ENCODE measurements around the gene DDO. TPM values are rescaled to one million over a fixed set of nuclear protein-coding genes. Genes with fewer than 3 reads are reported as not detected.

The DDO gene
- total RNA-seq, 1 experiment from 2014 or later = 0.39 TPM

GRCh38 chr6:110357298-110357663 is 58.1 kb downstream of the DDO start:
- POLR2A ChIA-PET = interaction anchor here (0.6 kb wide), 1 partner anchor 589 kb away, joined by 3 read pairs; no protein-coding TSS in a partner anchor
- ATAC-seq = no peak; the same call in 1 of the 2 replicates
- H3K9me3 ChIP-seq (ENCODE audit: control insufficient read depth, insufficient read depth, low read depth, low read length) = no peaks in the 10 kb centered on the region
- CTCF ChIA-PET = no interaction called here
- no peaks in the 10 kb centered on the region for H3K36me3 ChIP-seq (ENCODE audit: control insufficient read depth, insufficient read depth, low read length)
- peaks cover 44% of the 10 kb centered on the region for H3K27me3 ChIP-seq (ENCODE audit: control insufficient read depth, insufficient read depth, low read length)
- H3K27ac ChIP-seq (ENCODE audit: low read length) = no peak overlapping the region
- TF ChIP-seq, protein P1, sequence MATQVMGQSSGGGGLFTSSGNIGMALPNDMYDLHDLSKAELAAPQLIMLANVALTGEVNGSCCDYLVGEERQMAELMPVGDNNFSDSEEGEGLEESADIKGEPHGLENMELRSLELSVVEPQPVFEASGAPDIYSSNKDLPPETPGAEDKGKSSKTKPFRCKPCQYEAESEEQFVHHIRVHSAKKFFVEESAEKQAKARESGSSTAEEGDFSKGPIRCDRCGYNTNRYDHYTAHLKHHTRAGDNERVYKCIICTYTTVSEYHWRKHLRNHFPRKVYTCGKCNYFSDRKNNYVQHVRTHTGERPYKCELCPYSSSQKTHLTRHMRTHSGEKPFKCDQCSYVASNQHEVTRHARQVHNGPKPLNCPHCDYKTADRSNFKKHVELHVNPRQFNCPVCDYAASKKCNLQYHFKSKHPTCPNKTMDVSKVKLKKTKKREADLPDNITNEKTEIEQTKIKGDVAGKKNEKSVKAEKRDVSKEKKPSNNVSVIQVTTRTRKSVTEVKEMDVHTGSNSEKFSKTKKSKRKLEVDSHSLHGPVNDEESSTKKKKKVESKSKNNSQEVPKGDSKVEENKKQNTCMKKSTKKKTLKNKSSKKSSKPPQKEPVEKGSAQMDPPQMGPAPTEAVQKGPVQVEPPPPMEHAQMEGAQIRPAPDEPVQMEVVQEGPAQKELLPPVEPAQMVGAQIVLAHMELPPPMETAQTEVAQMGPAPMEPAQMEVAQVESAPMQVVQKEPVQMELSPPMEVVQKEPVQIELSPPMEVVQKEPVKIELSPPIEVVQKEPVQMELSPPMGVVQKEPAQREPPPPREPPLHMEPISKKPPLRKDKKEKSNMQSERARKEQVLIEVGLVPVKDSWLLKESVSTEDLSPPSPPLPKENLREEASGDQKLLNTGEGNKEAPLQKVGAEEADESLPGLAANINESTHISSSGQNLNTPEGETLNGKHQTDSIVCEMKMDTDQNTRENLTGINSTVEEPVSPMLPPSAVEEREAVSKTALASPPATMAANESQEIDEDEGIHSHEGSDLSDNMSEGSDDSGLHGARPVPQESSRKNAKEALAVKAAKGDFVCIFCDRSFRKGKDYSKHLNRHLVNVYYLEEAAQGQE (IDR thresholded peaks at IDR 0.05; ENCODE audit: insufficient read depth in 1 of 2, low read depth in 2 of 2, low read length in 1 of 2) = no peak
- TF ChIP-seq TCF7L2 (IDR thresholded peaks at IDR 0.05; ENCODE audit: low read depth, low read length) (no peak), POLR2AphosphoS5 (IDR thresholded peaks at IDR 0.05; ENCODE audit: low read depth, low read length) (no peak), SIN3A (IDR thresholded peaks at IDR 0.05; ENCODE audit: borderline replicate concordance, insufficient read depth, low read depth, low read length) (no peak)
- TF ChIP-seq, protein P2, sequence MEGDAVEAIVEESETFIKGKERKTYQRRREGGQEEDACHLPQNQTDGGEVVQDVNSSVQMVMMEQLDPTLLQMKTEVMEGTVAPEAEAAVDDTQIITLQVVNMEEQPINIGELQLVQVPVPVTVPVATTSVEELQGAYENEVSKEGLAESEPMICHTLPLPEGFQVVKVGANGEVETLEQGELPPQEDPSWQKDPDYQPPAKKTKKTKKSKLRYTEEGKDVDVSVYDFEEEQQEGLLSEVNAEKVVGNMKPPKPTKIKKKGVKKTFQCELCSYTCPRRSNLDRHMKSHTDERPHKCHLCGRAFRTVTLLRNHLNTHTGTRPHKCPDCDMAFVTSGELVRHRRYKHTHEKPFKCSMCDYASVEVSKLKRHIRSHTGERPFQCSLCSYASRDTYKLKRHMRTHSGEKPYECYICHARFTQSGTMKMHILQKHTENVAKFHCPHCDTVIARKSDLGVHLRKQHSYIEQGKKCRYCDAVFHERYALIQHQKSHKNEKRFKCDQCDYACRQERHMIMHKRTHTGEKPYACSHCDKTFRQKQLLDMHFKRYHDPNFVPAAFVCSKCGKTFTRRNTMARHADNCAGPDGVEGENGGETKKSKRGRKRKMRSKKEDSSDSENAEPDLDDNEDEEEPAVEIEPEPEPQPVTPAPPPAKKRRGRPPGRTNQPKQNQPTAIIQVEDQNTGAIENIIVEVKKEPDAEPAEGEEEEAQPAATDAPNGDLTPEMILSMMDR (IDR thresholded peaks at IDR 0.05) = no peak
- intact Hi-C loops (cut with micrococcal nuclease; ENCODE audit: unreplicated experiment) = no loop called here
- no peaks in the 10 kb centered on the region for H3K4me1 ChIP-seq (ENCODE audit: control insufficient read depth, insufficient read depth, low read length)
- no TSS peak for BruUV-seq (replicated peaks)
- H3K4me3 ChIP-seq (ENCODE audit: low read depth in 2 of 2, low read length in 2 of 2) = no peak overlapping the region
- in situ Hi-C loops (cut with HindIII; ENCODE audit: low pct_unique_long_range_greater_than_20kb, low sequenced_read_pairs) = no loop called here
- DNase-seq (ENCODE audit: low read depth, low spot score) = no peak

DNA sequence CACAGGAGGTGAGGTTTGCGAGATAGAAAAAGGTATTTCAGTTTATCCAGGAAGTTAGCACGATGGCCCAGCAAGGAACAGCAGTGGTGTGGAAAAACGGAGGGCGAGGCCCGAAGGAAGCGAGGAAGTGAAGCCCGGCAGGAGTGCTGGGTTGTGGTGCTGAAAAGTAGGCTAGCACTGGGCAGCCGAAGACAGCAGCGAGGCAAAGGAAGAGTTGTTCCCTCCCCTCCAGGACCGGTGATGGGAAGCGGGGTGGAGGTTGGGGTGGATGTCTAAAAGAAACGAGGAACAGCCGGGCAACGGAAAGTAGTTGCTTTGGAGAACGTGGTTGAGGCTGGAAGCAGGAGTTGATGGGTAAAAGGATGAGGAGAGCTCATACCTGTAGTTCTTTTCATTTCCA is 58.6 kb downstream of the DDO start:
- CTCF ChIA-PET = no interaction called here
- no peaks in the 10 kb centered on the region for H3K36me3 ChIP-seq (ENCODE audit: control insufficient read depth, insufficient read depth, low read length)
- no peaks in the 10 kb centered on the region for H3K4me1 ChIP-seq (ENCODE audit: control insufficient read depth, insufficient read depth, low read length)
- H3K9me3 ChIP-seq (ENCODE audit: control insufficient read depth, insufficient read depth, low read depth, low read length) = no peaks in the 10 kb centered on the region
- TF ChIP-seq, protein P2 (IDR thresholded peaks at IDR 0.05) = no peak
- TF ChIP-seq POLR2AphosphoS5 (IDR thresholded peaks at IDR 0.05; ENCODE audit: low read depth, low read length) (no peak), SIN3A (IDR thresholded peaks at IDR 0.05; ENCODE audit: borderline replicate concordance, insufficient read depth, low read depth, low read length) (no peak), TCF7L2 (IDR thresholded peaks at IDR 0.05; ENCODE audit: low read depth, low read length) (no peak)
- TF ChIP-seq, protein P1 (IDR thresholded peaks at IDR 0.05; ENCODE audit: insufficient read depth in 1 of 2, low read depth in 2 of 2, low read length in 1 of 2) = no peak
- intact Hi-C loops (cut with micrococcal nuclease; ENCODE audit: unreplicated experiment) (no loop called here), in situ Hi-C loops (cut with HindIII; ENCODE audit: low pct_unique_long_range_greater_than_20kb, low sequenced_read_pairs) (no loop called here)
- H3K27me3 ChIP-seq (ENCODE audit: control insufficient read depth, insufficient read depth, low read length) = peaks cover 39% of the 10 kb centered on the region
- ATAC-seq = no peak
- no peak for DNase-seq (ENCODE audit: low read depth, low spot score)
- BruUV-seq (replicated peaks) = no TSS peak
- POLR2A ChIA-PET = interaction anchor here (0.6 kb wide), 1 partner anchor 590 kb away, joined by 3 read pairs; no protein-coding TSS in a partner anchor
- H3K27ac ChIP-seq (ENCODE audit: low read length) = no peak overlapping the region
- H3K4me3 ChIP-seq (ENCODE audit: low read depth in 2 of 2, low read length in 2 of 2) = no peak overlapping the region

Measured in Panc1 (cell line).